ENCODE measurements around the gene ASB3. TPM values are rescaled to one million over a fixed set of nuclear protein-coding genes. Genes with fewer than 3 reads are reported as not detected.

ASB3 gene
- total and polyA plus RNA-seq, 4 donors = 2.7 to 13.6 (median 8.7) TPM

DNA sequence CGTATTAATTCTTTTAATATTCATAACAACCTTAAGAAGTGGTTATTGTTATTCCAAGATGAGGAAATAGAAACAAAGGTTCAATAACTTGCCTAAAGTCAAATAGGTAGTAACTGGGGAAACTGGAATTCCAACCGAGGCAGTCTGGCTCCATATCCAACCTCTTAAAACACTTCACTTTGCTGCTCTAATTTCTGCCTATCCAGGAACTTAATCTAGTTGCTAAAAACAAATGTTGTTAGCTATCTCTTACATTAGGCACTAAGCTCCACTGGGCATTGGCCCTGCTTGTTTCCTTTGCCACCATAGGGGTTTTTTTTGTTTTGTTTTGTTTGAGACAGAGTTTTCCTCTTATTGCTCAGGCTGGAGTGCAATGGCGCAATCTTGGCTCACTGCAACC lies 24.8 kb upstream of the ASB3 start:
- TF ChIP-seq JUND (IDR thresholded peaks at IDR 0.05) = no peak
- TF ChIP-seq RXRA (IDR thresholded peaks at IDR 0.05) = no peak
- TF ChIP-seq, protein P1, sequence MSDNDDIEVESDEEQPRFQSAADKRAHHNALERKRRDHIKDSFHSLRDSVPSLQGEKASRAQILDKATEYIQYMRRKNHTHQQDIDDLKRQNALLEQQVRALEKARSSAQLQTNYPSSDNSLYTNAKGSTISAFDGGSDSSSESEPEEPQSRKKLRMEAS (IDR thresholded peaks at IDR 0.05) = no peak
- TF ChIP-seq NR2F2 (IDR thresholded peaks at IDR 0.05) = no peak
- no peak for TF ChIP-seq FOXA1 (IDR thresholded peaks at IDR 0.05)
- no peak for TF ChIP-seq HNF4G (IDR thresholded peaks at IDR 0.05)
- TF ChIP-seq FOXA2 (IDR thresholded peaks at IDR 0.05) = no peak
- no peak for TF ChIP-seq GABPA (IDR thresholded peaks at IDR 0.05 in 1 of 2, conservative IDR thresholded peaks at IDR 0.05 in 1 of 2)
- TF ChIP-seq, protein P2, sequence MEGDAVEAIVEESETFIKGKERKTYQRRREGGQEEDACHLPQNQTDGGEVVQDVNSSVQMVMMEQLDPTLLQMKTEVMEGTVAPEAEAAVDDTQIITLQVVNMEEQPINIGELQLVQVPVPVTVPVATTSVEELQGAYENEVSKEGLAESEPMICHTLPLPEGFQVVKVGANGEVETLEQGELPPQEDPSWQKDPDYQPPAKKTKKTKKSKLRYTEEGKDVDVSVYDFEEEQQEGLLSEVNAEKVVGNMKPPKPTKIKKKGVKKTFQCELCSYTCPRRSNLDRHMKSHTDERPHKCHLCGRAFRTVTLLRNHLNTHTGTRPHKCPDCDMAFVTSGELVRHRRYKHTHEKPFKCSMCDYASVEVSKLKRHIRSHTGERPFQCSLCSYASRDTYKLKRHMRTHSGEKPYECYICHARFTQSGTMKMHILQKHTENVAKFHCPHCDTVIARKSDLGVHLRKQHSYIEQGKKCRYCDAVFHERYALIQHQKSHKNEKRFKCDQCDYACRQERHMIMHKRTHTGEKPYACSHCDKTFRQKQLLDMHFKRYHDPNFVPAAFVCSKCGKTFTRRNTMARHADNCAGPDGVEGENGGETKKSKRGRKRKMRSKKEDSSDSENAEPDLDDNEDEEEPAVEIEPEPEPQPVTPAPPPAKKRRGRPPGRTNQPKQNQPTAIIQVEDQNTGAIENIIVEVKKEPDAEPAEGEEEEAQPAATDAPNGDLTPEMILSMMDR (IDR thresholded peaks at IDR 0.05; ENCODE audit: low read depth, low read length, missing input control) = no peak
- TF ChIP-seq SP1 (IDR thresholded peaks at IDR 0.05) = no peak
- TF ChIP-seq, protein P3, sequence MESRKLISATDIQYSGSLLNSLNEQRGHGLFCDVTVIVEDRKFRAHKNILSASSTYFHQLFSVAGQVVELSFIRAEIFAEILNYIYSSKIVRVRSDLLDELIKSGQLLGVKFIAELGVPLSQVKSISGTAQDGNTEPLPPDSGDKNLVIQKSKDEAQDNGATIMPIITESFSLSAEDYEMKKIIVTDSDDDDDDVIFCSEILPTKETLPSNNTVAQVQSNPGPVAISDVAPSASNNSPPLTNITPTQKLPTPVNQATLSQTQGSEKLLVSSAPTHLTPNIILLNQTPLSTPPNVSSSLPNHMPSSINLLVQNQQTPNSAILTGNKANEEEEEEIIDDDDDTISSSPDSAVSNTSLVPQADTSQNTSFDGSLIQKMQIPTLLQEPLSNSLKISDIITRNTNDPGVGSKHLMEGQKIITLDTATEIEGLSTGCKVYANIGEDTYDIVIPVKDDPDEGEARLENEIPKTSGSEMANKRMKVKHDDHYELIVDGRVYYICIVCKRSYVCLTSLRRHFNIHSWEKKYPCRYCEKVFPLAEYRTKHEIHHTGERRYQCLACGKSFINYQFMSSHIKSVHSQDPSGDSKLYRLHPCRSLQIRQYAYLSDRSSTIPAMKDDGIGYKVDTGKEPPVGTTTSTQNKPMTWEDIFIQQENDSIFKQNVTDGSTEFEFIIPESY (IDR thresholded peaks at IDR 0.05) = no peak
- TF ChIP-seq YY1 (IDR thresholded peaks at IDR 0.05) = no peak
- TF ChIP-seq TAF1 (conservative IDR thresholded peaks at IDR 0.05) = no peak
- no peak for TF ChIP-seq HNF4A (conservative IDR thresholded peaks at IDR 0.05)
- no peaks in the 10 kb centered on the region for H3K9me3 ChIP-seq (ENCODE audit: control insufficient read depth in 4 of 4, low read length in 3 of 4)

DNA sequence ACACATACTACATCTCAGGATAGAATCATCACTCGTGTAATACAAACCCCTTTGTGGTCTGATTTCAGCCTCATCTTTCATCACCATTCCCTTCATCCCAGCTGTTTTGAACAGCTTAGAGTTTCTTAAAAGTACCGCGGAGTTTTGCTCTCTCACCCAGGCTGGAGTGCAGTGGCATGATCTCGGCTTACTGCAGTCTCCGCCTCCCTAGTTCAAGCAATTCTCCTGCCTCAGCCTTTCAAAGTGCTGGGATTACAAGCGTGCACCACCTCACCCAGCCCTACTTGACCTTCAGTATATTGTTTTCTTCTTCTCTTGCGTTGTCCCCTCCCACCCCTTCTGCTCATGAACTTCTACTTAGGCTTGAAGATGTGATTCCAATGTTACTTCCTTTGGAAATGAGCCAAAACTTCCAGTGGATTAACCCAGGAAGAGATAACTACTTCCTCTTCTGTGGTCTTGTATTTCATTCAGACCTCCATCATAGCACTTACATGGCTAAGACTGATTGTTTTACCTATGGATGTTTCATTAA lies 15.9 kb upstream of the ASB3 start:
- Histone ChIP-seq H3K36me3 (ENCODE audit: control insufficient read depth in 4 of 4, insufficient read depth in 3 of 4, low read depth in 1 of 4, low read length in 3 of 4) (peaks cover 6 to 41% (median 30%) of the 10 kb centered on the region in 4 donors), H3K27me3 (ENCODE audit: control insufficient read depth in 4 of 4, insufficient read depth in 4 of 4, low read length in 3 of 4) (no peaks in the 10 kb centered on the region)

More for the DNA sequence above, 24.8 kb upstream of the ASB3 start:
- WGBS = 98% methylated on average over 3 of the region's 3 CpGs
- DNase-seq (ENCODE audit: low spot score) = no peak
- H3K36me3 ChIP-seq (ENCODE audit: control insufficient read depth in 4 of 4, insufficient read depth in 3 of 4, low read depth in 1 of 4, low read length in 3 of 4) = peaks cover 4 to 44% (median 36%) of the 10 kb centered on the region in 4 donors
- no peak overlapping the region for H3K9ac ChIP-seq (ENCODE audit: low read depth in 1 of 2, low read length in 2 of 2)
- H3K4me1 ChIP-seq (ENCODE audit: control insufficient read depth in 4 of 4, insufficient read depth in 4 of 4, low read length in 3 of 4) = peaks cover 0 to 5% (median 1%) of the 10 kb centered on the region in 4 donors
- no peak overlapping the region for H3K4me3 ChIP-seq (ENCODE audit: low read depth in 1 of 3, low read length in 3 of 3)
- H3K27ac ChIP-seq (ENCODE audit: low read depth in 1 of 2, low read length in 2 of 2) = no peak overlapping the region
- H3K27me3 ChIP-seq (ENCODE audit: control insufficient read depth in 4 of 4, insufficient read depth in 4 of 4, low read length in 3 of 4) = no peaks in the 10 kb centered on the region

More for the DNA sequence above, 15.9 kb upstream of the ASB3 start:
- DNase-seq (ENCODE audit: low spot score) = no peak
- no peak for TF ChIP-seq SP1 (IDR thresholded peaks at IDR 0.05)
- TF ChIP-seq HNF4A (conservative IDR thresholded peaks at IDR 0.05) = no peak
- no peak for TF ChIP-seq EGR1 (IDR thresholded peaks at IDR 0.05; ENCODE audit: low read depth in 2 of 2)
- no peak for TF ChIP-seq FOXA1 (IDR thresholded peaks at IDR 0.05)
- no peak for TF ChIP-seq JUND (IDR thresholded peaks at IDR 0.05)
- TF ChIP-seq, protein P2 (IDR thresholded peaks at IDR 0.05; ENCODE audit: low read depth, low read length, missing input control) = no peak
- no peak for TF ChIP-seq TAF1 (conservative IDR thresholded peaks at IDR 0.05)
- TF ChIP-seq, protein P4, sequence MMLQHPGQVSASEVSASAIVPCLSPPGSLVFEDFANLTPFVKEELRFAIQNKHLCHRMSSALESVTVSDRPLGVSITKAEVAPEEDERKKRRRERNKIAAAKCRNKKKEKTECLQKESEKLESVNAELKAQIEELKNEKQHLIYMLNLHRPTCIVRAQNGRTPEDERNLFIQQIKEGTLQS (IDR thresholded peaks at IDR 0.05) = no peak
- Histone ChIP-seq H3K9me3 (ENCODE audit: control insufficient read depth in 4 of 4, low read length in 3 of 4) (no peaks in the 10 kb centered on the region), H3K9ac (ENCODE audit: low read depth in 1 of 2, low read length in 2 of 2) (no peak overlapping the region), H3K27ac (ENCODE audit: low read depth in 1 of 2, low read length in 2 of 2) (no peak overlapping the region), H3K4me3 (ENCODE audit: low read depth in 1 of 3, low read length in 3 of 3) (no peak overlapping the region), H3K4me1 (ENCODE audit: control insufficient read depth in 4 of 4, insufficient read depth in 4 of 4, low read length in 3 of 4) (no peaks in the 10 kb centered on the region)
- WGBS = 83% methylated on average over 7 of the region's 7 CpGs
